Hepatocyte (in vitro differentiated cells): ENCODE results near the gene PTGER4. TPM values are rescaled to one million over a fixed set of nuclear protein-coding genes. Genes with fewer than 3 reads are reported as not detected.
A peak's percentile ranks its signal among the peaks of the same experiment; 100 is the strongest.

ENCODE experiments used
- DNase-seq: peaks from one replicate; pipeline ENCODE4 v3.0.0-alpha.2; 2016; ENCODE audit warnings: low spot score
- H2AFZ ChIP-seq: fragments of 200-600 bp; sonication (generic); 2 replicates; pipeline ENCODE4 v1.6.0; 2016; ENCODE audit warnings: antibody characterized with exemption, mild to moderate bottlenecking
- H3K27ac ChIP-seq: fragments of 200-600 bp; sonication (generic); 2 replicates; pipeline ENCODE4 v1.5.1; 2016; ENCODE audit warnings: mild to moderate bottlenecking
- H3K27me3 ChIP-seq: fragments of 200-600 bp; sonication (generic); 2 replicates; pipeline ENCODE4 v1.6.1; 2016
- H3K36me3 ChIP-seq: fragments of 200-600 bp; sonication (generic); replicated peaks from 2 replicates; pipeline ENCODE4 v1.5.1; 2016; ENCODE audit warnings: low read depth; ENCODE audit not compliant: insufficient read depth
- H3K4me1 ChIP-seq: fragments of 200-600 bp; sonication (generic); 2 replicates; pipeline ENCODE4 v1.5.1; 2016; ENCODE audit warnings: mild to moderate bottlenecking, moderate library complexity; ENCODE audit not compliant: insufficient read depth
- H3K4me2 ChIP-seq: fragments of 200-600 bp; sonication (generic); 2 replicates; pipeline ENCODE4 v1.6.0; 2016
- H3K4me3 ChIP-seq: fragments of 200-600 bp; sonication (generic); 2 replicates; pipeline ENCODE4 v1.5.1; 2016; ENCODE audit warnings: mild to moderate bottlenecking
- H3K79me2 ChIP-seq: fragments of 200-600 bp; sonication (generic); 2 replicates; pipeline ENCODE4 v1.6.0; 2017; ENCODE audit warnings: mild to moderate bottlenecking
- H3K9me2 ChIP-seq: fragments of 200-600 bp; sonication (generic); replicated peaks from 2 replicates; pipeline ENCODE4 v1.6.0; 2017; ENCODE audit warnings: mild to moderate bottlenecking; ENCODE audit not compliant: insufficient read depth
- H3K9me3 ChIP-seq: fragments of 200-600 bp; sonication (generic); 2 replicates; pipeline ENCODE4 v1.5.1; 2016; ENCODE audit warnings: low read depth, mild to moderate bottlenecking
- H4K20me1 ChIP-seq: fragments of 200-600 bp; sonication (generic); 2 replicates; pipeline ENCODE4 v1.6.0; 2016; ENCODE audit warnings: mild to moderate bottlenecking; ENCODE audit not compliant: insufficient read depth, poor library complexity, severe bottlenecking
- EZH2 ChIP-seq: fragments of 200-600 bp; sonication (generic); IDR thresholded peaks from 2 replicates; pipeline ENCODE4 v1.6.1; 2016; ENCODE audit warnings: antibody characterized with exemption, mild to moderate bottlenecking, borderline replicate concordance
- EZH2phosphoT487 ChIP-seq: fragments of 200-600 bp; sonication (generic); IDR thresholded peaks from one replicate; pipeline ENCODE4 v1.6.1; 2018; ENCODE audit warnings: antibody characterized with exemption, mild to moderate bottlenecking, low read depth, moderate library complexity; ENCODE audit not compliant: unreplicated experiment, severe bottlenecking
- WGBS: methylation state at CpG from one replicate; pipeline ENCODE4 v1.1.6; 2016; ENCODE audit warnings: low lambda C conversion rate; ENCODE audit errors: missing lambda C conversion rate; 5-methylcytosine and 5-hydroxymethylcytosine counted together
- polyA plus RNA-seq: library from polyadenylated mRNA; unstranded; fragments of >200 nt; fragmentation: Nextera tagmentation; extraction: Ambion mirVana; gene quantifications from 2 replicates; pipeline ENCODE4 v1.2.1, GENCODE V29; 2016
- total RNA-seq: library from RNA; depleted of rRNA; stranded (reverse); fragments of >200 nt; gene quantifications from 2 replicates; pipeline ENCODE4 v1.2.3, GENCODE V29; 2014
- TF ChIP-seq, protein P1 (sequence below): fragments of 200-600 bp; sonication (generic); IDR thresholded peaks from 2 replicates; pipeline ENCODE4 v1.5.1; 2016; ENCODE audit warnings: antibody characterized with exemption, mild to moderate bottlenecking; ENCODE audit not compliant: poor library complexity

PTGER4 gene
- total and polyA plus RNA-seq, 2 experiments from 2014 or later = 3.6 to 7.1 TPM

GRCh38 chr5:40688996-40689395, 9.3 kb downstream of the PTGER4 start:
- no peaks in the 10 kb centered on the region for H3K4me1 ChIP-seq
- no peak overlapping the region for H3K4me3 ChIP-seq
- no peak for TF ChIP-seq EZH2phosphoT487
- TF ChIP-seq, protein P1, sequence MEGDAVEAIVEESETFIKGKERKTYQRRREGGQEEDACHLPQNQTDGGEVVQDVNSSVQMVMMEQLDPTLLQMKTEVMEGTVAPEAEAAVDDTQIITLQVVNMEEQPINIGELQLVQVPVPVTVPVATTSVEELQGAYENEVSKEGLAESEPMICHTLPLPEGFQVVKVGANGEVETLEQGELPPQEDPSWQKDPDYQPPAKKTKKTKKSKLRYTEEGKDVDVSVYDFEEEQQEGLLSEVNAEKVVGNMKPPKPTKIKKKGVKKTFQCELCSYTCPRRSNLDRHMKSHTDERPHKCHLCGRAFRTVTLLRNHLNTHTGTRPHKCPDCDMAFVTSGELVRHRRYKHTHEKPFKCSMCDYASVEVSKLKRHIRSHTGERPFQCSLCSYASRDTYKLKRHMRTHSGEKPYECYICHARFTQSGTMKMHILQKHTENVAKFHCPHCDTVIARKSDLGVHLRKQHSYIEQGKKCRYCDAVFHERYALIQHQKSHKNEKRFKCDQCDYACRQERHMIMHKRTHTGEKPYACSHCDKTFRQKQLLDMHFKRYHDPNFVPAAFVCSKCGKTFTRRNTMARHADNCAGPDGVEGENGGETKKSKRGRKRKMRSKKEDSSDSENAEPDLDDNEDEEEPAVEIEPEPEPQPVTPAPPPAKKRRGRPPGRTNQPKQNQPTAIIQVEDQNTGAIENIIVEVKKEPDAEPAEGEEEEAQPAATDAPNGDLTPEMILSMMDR = no peak
- no peak for TF ChIP-seq EZH2
- no peaks in the 10 kb centered on the region for H4K20me1 ChIP-seq
- H3K27me3 ChIP-seq = peaks cover 3% of the 10 kb centered on the region
- no peak overlapping the region for H3K4me2 ChIP-seq
- H3K9me2 ChIP-seq = no peaks in the 10 kb centered on the region
- H3K79me2 ChIP-seq = no peaks in the 10 kb centered on the region
- H3K9me3 ChIP-seq = no peaks in the 10 kb centered on the region
- no peak for DNase-seq
- H3K36me3 ChIP-seq = no peaks in the 10 kb centered on the region
- no peak overlapping the region for H3K27ac ChIP-seq
- H2AFZ ChIP-seq = no peak overlapping the region

GRCh38 chr5:40689438-40689837, 9.7 kb downstream of the PTGER4 start:
- Histone ChIP-seq H4K20me1 (no peaks in the 10 kb centered on the region), H3K4me1 (no peaks in the 10 kb centered on the region), H3K27ac (no peak overlapping the region)

DNA sequence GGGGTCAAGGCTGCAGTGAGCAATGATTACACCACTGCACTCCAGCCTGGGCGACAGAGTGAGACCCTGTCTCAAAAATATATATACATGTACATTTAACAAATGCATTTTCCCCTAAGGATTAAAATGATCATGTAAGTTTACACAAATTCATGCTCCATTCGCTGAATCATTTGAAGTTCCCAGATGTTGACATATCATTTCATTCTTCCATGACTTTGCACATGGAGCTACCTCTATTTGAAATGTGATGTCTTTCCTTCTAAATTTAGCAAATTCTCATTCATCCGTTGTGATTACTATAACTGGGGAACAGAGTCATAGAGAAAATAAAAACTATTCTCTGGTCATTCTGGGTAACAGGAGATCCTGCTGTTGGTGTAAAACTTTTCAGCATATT, 10.6 kb downstream of the PTGER4 start:
- H3K4me3 ChIP-seq = no peak overlapping the region
- TF ChIP-seq EZH2 = no peak
- TF ChIP-seq EZH2phosphoT487 = no peak
- TF ChIP-seq, protein P1 = no peak
- no peaks in the 10 kb centered on the region for H3K27me3 ChIP-seq
- no peaks in the 10 kb centered on the region for H4K20me1 ChIP-seq
- no peaks in the 10 kb centered on the region for H3K9me2 ChIP-seq
- H3K4me1 ChIP-seq = no peaks in the 10 kb centered on the region
- no peaks in the 10 kb centered on the region for H3K9me3 ChIP-seq
- no peaks in the 10 kb centered on the region for H3K79me2 ChIP-seq
- H2AFZ ChIP-seq = no peak overlapping the region
- WGBS = 63% methylated on average over 3 of the region's 3 CpGs
- no peak overlapping the region for H3K4me2 ChIP-seq
- H3K36me3 ChIP-seq = no peaks in the 10 kb centered on the region
- H3K27ac ChIP-seq = no peak overlapping the region
- DNase-seq = no peak

More at GRCh38 chr5:40689438-40689837, 9.7 kb downstream of the PTGER4 start:
- H3K4me3 ChIP-seq = no peak overlapping the region
- H3K27me3 ChIP-seq = no peaks in the 10 kb centered on the region
- H3K9me3 ChIP-seq = no peaks in the 10 kb centered on the region
- 43% methylated on average over 3 of the region's 3 CpGs for WGBS
- no peaks in the 10 kb centered on the region for H3K9me2 ChIP-seq
- H3K4me2 ChIP-seq = no peak overlapping the region
- TF ChIP-seq, protein P1 = no peak
- TF ChIP-seq EZH2phosphoT487 (no peak), EZH2 (no peak)
- DNase-seq = peak; percentile 68
- H3K36me3 ChIP-seq = no peaks in the 10 kb centered on the region
- H3K79me2 ChIP-seq = no peaks in the 10 kb centered on the region
- H2AFZ ChIP-seq = no peak overlapping the region

GRCh38 chr5:40691894-40692293, 12.2 kb downstream of the PTGER4 start:
- no peak for DNase-seq
- no peak overlapping the region for H3K4me3 ChIP-seq
- H3K36me3 ChIP-seq = no peaks in the 10 kb centered on the region
- H3K4me2 ChIP-seq = no peak overlapping the region
- no peaks in the 10 kb centered on the region for H3K79me2 ChIP-seq
- H3K27ac ChIP-seq = no peak overlapping the region
- H4K20me1 ChIP-seq = no peaks in the 10 kb centered on the region
- TF ChIP-seq EZH2phosphoT487 (no peak), EZH2 (no peak)
- TF ChIP-seq, protein P1 = no peak
- no peaks in the 10 kb centered on the region for H3K9me3 ChIP-seq
- H3K4me1 ChIP-seq = no peaks in the 10 kb centered on the region
- H3K27me3 ChIP-seq = no peaks in the 10 kb centered on the region
- 100% methylated on average over 9 of the region's 9 CpGs for WGBS
- no peaks in the 10 kb centered on the region for H3K9me2 ChIP-seq
- H2AFZ ChIP-seq = no peak overlapping the region
